Measurements from ENCODE around the gene CUBN. TPM values are rescaled to one million over a fixed set of nuclear protein-coding genes. Genes with fewer than 3 reads are reported as not detected.

Gene CUBN
- total RNA-seq, 1 donor from 2014 or later, result 1.0 TPM

GRCh38 chr10:17128261-17128660 is 1.4 kb downstream of the CUBN start:
- H3K27ac Mint-ChIP-seq, result no peak overlapping the region
- H3K36me3 Mint-ChIP-seq, result no peaks in the 10 kb centered on the region
- no peak for DNase-seq (ENCODE audit: extremely low spot score, unreplicated experiment)
- no peak overlapping the region for H3K4me3 Mint-ChIP-seq
- H3K9me3 Mint-ChIP-seq, result peaks cover 9% of the 10 kb centered on the region
- H3K4me1 Mint-ChIP-seq (ENCODE audit: unreplicated experiment), result peaks cover 31% of the 10 kb centered on the region
- TF ChIP-seq CTCF (conservative IDR thresholded peaks at IDR 0.05), result no peak
- H3K27me3 Mint-ChIP-seq, result no peaks in the 10 kb centered on the region

GRCh38 chr10:17126327-17126726 is 3.3 kb downstream of the CUBN start:
- Mint-ChIP-seq H3K9me3 (peaks cover 9% of the 10 kb centered on the region), H3K4me3 (no peak overlapping the region), H3K36me3 (no peaks in the 10 kb centered on the region), H3K27me3 (no peaks in the 10 kb centered on the region), H3K27ac (no peak overlapping the region), H3K4me1 (ENCODE audit: unreplicated experiment) (peaks cover 36% of the 10 kb centered on the region)
- no peak for TF ChIP-seq CTCF (conservative IDR thresholded peaks at IDR 0.05)
- DNase-seq (ENCODE audit: extremely low spot score, unreplicated experiment), result no peak

GRCh38 chr10:17125206-17125893 is 4.3 kb downstream of the CUBN start:
- Mint-ChIP-seq H3K27ac (no peak overlapping the region), H3K36me3 (peaks cover 4% of the 10 kb centered on the region)
- no peak for TF ChIP-seq CTCF (conservative IDR thresholded peaks at IDR 0.05)

GRCh38 chr10:17123961-17124360 is 5.7 kb downstream of the CUBN start:
- Mint-ChIP-seq H3K4me1 (ENCODE audit: unreplicated experiment) (peaks cover 52% of the 10 kb centered on the region), H3K27ac (peak overlapping the region; percentile 70), H3K4me3 (peak overlapping the region; percentile 46), H3K9me3 (peaks cover 13% of the 10 kb centered on the region), H3K36me3 (peaks cover 5% of the 10 kb centered on the region), H3K27me3 (no peaks in the 10 kb centered on the region)
- no peak for DNase-seq (ENCODE audit: extremely low spot score, unreplicated experiment)
- no peak for TF ChIP-seq CTCF (conservative IDR thresholded peaks at IDR 0.05)

More at GRCh38 chr10:17125206-17125893, 4.3 kb downstream of the CUBN start:
- no peak for DNase-seq (ENCODE audit: extremely low spot score, unreplicated experiment)
- Mint-ChIP-seq H3K9me3 (peaks cover 13% of the 10 kb centered on the region), H3K4me1 (ENCODE audit: unreplicated experiment) (peaks cover 41% of the 10 kb centered on the region), H3K4me3 (peak overlapping the region; percentile 5), H3K27me3 (no peaks in the 10 kb centered on the region)

GRCh38 chr10:17122726-17123661 is 6.6 kb downstream of the CUBN start:
- Mint-ChIP-seq H3K4me1 (ENCODE audit: unreplicated experiment) (peaks cover 52% of the 10 kb centered on the region), H3K27me3 (no peaks in the 10 kb centered on the region), H3K27ac (no peak overlapping the region), H3K4me3 (peak overlapping the region; percentile 3), H3K36me3 (peaks cover 5% of the 10 kb centered on the region), H3K9me3 (peaks cover 13% of the 10 kb centered on the region)
- no peak for DNase-seq (ENCODE audit: extremely low spot score, unreplicated experiment)
- TF ChIP-seq CTCF (conservative IDR thresholded peaks at IDR 0.05), result no peak
